Measurements from ENCODE around the gene NFIB.

The NFIB gene

DNA sequence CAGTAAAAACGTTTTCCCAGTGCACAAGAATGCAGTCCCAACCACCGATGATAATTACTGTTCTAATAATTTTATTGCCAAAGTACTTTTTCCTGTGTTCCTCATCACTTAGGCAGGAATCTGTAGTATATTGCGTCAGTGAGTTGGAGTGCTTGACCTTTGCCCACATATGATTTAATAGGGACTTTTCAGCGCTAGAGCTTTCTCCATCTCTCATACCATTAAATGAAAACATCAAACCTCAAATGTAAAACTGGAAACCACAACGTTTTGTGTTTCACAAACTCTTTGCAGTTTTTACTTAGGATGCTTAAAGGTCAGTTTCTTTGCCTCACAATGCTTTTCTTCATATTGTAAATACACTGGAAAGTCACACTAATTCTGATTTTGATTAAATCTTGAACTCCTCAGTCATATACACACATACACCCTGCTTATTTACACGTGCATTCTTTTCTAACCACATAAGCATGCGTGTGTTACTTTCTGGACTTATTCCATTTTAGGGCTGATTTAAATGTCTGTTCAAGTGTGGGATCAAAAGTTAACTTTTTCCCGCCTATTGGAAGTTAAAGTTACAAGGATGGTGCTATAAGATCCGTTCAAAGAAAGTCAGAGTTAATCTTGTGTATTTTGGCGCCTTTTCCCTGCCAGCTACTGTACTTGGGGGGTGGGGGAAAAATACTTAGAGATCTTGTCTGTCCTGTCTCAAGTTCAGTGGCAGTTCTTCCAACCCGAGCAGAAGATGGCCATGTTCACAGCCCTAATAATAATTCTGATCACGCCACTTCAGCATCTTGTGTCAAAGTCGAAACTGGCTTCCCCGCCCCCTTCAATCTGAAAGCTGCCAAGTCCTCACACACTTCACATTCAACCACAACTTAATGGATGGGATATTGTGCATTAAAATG is 6.6 kb upstream of the NFIB start:
- DNase-seq (ENCODE audit: low read depth in 2 of 2): peak; percentile 95 to 96

DNA sequence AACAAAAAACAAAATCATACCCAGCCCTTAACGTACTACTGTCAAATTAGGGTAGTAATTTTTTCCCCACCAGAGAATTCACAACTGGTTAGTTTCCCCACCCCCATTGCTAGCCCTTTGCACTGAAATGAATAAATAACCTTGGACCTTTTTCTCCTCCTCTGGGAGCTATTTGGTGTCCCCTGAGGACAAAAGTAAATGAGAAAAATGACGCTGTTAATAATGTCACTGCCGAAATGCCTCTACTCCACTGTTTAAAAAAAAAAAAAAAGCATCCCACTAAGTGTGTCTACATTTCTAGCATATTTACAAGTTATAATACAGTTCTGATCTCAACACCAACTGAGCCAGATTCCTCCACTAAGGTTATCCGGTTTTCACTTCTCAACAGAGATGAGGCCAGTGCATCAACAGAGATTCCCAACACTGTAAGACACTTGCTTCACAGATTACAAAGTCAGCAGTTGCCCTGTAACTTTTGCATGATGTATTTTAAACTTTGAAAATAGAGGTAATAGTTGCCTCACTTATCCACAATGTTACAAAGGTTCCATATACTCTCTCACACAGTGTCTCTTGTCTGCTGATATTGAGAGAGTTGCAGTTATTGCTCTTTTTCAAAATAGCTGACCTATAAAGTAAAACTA is 5.1 kb upstream of the NFIB start:
- no peak for DNase-seq (ENCODE audit: low read depth in 2 of 2)

DNA sequence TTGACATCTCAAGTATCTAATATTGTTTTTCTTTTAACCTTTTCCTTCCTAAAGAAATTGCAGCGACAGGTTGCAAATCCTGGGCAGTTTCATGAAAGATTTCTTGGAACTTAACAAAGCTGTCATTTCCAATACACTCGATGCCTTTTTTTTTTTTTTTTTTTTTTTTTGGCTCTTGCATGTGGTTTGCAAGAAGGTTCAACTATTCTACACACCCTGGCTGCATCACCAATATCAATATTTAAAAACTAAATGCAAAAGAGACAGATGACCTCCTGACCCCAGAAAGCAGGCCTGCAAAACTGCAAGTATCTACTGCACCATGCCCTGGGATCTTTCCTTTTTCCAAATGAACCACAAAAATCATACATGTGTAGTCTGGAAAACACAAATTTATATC is 4.4 kb upstream of the NFIB start:
- no peak for DNase-seq (ENCODE audit: low read depth in 2 of 2)

DNA sequence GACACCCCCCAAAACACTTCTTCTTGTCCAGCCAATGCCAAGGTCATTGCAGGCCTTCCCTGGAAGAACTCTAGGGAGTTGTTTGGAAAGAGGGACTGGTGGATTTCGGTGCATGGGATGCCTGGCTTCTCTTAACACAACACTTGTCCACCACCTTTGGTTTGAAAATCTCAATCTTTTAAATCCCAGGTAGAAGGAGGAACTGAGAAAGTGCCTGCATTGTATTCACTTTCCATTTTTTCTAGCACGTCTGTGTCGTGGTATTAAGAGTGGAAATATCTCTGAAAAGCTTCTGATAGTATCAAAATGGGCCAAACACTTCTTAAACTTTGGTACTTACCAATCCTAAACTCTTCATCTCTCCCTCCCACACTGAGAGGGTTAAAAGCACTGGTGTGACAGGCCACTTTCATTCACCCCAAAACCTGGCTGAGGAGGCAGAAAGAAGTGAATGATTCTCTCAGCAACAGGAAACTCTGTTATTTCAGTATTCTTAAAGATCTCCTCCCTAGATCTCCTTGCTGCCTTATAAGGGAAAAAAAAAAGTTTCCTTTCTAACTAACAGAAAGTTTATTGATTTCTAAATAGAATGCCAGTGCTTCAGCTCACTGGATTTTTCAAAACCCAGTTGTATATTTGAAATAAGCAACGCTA is 3.9 kb upstream of the NFIB start:
- DNase-seq (ENCODE audit: low read depth in 2 of 2): no peak

DNA sequence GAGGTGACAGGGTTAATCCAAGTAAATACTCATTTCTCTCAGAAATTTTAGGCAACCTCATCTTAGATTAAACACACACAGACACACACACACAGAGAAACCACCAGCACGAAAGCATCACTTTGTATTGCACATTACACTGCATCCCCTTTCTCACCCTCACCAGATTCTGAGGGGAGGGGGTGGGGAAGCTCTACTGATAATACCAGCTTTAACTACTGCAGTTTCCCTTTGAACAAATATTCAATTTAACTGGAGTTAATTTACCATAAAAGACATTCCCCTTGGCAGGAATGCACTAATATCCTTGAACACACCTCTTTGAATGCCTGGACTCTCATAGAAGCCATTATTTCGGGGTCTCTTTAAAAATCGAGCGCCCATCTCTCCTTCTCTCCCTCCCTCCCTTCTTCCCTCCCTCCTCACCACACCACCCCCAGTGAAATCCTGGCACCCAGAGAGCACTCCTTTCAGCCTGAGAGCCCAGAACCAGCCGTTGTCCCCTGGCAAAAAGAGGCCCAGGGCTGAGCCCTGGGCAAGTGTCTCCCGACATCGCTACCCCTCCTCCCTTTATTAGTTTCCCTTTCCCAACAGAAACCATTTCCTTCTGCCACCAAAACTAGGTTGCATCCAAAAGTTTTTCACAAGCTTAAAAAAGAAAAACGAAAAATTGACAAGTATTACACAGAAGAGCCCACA is 2.8 kb upstream of the NFIB start:
- no peak for DNase-seq (ENCODE audit: low read depth in 2 of 2)

DNA sequence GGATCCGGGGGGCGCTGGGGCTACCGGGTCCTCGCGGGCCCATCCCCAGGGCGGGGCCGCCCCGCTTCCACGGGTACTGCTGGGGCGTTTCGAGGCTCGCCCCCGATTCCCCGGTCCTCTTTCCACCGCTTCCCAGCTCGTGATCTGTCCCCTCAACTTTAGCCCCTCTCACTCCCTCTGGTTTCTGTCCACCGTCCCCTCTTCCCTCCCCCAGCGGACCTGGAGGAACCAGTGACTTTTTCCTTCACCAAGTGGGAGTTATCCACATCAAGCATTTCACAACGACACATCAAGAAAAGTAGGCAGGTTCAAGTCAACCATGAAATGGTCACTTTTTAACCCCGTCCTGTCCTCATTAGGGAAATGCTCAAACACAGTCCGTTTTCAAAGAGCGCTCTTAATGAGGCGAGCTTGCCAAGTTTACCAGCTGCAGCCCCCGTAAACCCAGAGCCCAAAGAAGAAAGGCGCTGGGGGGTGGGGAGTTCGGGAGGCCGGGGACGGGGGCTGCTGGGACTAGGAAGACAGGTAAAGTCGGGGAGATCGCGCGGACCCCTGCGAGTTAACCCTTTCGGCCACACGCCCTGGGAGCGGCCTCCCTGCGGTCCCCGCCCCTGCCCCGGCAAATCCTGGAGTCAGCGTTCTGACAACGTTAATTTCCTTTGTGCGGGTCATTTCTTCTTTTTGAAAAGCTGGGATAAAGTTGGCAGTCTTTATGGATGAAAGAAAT is 2.1 kb upstream of the NFIB start:
- no peak for DNase-seq (ENCODE audit: low read depth in 2 of 2)

DNA sequence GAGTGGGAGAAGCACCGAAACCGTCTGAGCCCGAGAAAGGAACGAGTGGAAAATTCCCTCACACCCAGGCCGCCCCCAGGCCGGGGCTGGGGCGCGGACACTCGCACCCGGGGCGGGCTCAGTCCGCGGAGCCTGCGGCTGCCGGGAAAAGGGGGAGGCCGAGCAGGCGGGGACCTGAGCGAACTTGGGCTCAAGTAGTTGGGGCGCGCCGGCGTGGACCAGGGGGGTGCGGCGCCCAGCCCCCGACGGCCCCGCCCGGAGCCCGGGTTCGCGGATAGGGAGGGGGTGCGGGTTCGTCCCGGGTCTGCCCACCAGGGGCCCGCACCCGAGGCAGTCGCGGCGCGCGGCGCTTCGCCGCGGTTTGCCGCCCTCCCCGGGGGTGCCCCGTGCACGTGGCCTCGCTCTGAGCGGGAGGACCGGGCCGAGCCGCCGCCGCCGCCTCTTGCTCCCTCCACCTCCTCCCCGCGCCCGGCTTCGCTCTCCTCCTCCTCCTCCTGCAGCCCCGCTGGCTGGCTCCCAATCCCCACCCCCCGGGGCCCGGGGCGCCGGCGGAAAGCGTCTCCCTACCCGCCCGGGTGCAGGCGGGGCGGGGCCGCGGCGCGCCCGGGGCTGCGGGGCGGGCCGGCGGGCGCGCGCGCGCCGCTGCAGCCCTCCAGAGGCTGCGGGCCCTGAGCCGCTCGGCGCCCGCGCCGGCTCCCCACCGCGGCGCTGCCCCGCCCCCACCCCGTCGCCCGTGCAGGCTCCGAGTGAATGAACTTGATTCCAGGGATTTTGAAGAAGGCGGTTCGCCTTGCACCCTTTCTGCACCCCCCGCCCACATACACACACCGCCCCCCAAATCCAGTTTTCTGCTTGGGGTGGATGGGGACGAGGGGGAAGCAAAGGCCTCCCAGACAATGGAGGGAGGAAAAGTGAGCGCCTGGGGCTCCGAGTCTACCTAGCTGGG is 1.3 kb upstream of the NFIB start:
- DNase-seq (ENCODE audit: low read depth in 2 of 2): peak; percentile 70 to 74

DNA sequence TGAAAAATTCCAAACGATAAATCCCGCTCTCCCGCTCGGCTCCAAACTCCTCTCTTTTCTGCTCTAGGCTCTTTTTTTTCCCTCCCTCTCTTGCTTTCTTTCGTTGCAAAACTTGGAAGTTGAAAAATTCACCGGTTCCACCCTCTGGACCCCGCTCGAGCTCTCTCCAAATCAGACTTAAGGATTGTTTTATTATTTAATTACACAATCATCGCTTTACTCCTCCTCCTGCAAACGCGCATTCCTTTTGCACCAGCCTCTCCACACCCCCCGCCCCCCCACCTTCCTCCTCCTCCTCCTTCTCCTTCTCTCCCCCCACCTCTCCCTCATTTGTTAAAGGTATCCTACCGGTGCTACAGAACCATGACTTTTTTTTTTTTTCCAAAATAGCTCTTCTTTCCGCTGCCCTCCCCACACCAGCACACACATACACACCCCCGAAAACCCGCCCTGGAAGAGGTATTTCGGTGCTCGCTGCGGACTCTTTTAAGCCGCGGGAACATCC is 535 bp upstream of the NFIB start:
- peak; percentile 70 to 71 for DNase-seq (ENCODE audit: low read depth in 2 of 2)

DNA sequence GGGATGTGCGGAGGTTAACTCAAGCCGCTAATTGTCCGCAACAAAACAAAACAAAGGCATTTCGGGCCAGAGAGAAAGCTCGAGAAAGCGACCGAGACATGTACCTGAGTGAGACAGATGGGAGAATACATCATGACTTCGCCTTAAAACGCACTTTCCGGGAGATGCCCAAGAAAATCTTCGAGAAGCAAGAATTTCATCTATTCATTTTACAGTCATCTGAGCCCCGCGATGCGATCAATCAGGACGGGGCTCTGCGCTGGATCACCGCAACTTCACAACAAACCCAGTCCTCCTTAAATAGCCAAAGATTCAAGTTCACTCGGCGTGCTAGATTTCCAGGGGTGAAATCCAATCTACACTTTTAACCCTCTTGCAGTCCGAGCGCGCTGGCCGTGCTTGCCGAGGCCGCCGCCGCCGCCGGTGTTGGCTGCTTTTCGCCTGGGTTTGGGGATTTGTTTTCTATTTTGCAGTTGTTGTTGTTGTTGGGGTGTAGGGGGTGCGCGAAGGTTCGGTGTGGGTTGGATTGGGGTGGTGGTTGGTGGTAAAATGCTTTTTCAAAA is 482 bp downstream of the NFIB start:
- DNase-seq (ENCODE audit: low read depth in 2 of 2): no peak

DNA sequence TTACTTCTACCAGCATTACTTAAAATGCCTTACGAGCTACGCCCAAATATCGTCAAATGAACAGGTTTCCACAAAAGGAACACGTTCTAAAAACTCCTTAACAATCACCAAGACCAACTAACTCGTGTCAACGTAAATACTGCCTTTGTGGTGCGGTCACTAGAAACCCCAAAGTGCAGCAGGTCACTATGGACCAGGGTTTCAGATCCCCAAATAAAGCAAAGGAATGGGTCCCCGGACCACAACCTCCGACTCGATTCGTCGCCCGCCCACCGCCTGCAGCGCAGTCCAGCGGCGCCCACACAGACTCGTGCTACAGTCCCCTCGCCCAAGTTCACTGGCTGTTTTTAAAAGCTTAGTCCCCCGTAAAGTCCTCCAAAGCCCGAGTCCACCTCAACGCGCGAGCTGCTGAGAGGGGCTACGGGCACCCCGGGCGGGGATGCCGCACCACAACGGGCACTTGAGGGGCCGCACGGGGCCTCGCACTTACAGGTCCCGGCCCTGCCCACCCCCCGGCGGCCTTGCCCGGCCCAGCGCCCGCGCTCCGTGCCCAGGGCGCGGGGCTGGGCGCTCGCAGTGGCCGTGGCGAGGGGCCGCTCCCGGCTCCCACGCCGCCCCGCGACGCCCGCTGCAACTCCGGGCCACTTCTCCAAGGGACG is 1.1 kb downstream of the NFIB start:
- no peak for DNase-seq (ENCODE audit: low read depth in 2 of 2)

DNA sequence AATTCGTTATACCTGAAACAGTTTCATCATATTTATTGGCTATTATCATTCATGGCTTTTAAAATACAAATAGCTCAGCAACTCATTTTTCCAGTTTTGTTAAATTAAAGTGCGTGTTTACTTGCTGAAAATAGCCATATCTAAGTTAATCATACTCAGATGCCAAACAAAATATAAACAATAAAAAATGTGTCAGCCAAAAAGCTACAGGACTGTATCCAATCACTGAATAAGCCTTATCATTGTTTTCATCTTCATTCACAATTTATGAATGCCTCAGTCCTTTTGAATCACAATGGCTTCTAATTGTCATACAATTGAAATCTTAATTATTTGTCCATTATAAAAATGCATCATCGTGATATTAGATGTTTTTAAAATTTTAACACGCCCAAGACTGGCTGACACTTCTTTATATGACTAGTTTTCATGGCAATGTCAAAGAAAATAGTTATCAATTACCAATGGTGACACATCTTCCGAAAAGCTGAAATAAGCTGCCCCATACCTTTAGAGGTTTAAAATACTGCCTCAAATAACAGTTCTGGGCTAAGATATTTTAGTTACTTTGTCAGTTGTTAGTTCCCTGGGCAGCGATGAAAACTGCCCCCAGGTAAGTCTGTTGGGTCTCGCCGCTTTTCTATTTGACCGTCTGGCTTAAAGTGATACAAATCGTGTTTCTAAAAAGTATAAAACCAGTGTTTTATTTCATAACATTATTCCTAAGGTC is 1.8 kb downstream of the NFIB start:
- no peak for DNase-seq (ENCODE audit: low read depth in 2 of 2)

DNA sequence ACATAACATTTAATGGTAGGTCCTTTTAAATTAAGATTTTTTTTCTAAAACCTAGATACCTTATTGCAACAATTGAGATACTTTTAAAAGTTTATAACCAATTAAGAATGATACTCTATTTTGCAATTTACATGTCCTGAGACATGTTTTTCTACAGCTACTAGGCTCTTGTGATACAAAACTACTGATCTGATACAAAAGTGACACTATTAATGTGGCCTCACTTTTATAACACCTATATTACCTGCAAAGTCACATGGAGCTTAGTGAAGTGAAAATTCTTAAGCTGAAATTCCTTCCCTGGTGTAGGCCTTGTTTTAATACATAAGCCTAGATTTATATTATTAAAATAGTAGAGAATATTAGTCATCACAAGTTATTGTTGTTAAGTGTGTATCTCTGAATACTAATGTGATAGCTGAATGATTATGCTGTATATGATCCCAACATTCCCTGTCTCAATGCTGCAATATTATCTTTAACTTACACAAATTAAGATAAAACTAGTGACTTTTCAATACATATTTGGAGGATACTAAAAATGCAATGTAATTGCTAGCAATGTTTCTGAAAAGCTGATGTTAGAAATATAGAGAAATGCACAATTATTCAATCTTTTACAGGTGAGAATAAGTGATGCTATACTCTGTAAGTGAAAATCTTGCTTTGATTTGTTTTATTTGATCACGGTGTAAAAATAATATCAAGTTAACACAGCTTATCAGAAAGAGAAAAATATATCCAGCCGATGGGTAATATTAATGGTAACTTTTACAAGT is 2.6 kb downstream of the NFIB start:
- no peak for DNase-seq (ENCODE audit: low read depth in 2 of 2)

DNA sequence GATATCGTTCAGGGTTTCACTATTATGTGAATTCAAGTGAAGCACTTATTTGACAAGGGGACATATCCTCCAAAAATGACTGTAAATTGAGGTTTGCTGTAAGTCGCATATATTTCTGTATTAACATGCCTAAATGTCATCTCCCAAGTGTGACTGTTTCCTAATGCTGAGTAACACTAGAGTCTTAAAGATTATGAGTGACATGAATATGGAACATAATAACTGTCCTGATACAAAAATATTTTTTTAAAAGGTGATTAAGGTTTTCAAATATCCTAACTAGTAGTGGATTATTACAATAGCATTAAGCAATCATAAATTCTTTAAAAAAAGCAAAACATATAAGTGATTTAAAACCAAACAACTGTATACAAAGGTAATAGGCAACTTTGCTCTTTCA is 3.6 kb downstream of the NFIB start:
- no peak for DNase-seq (ENCODE audit: low read depth in 2 of 2)

DNA sequence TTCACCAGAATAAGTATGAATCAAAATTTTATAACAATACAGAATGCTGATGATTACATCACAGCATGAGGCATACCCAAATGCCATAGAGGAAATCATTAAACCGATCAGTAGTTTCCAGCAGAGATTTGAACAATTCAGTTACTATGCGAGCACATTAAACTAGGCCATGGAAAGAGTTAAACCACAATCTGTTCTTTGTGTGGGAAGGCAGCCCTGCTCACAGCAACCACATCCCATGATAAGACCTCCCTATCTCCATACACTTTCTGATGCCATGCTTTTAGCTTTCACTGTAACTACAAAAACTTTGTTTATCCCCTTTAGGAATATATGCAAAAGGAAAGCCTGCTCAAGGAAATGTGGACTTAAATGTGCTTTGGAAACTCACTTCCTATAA is 4.5 kb downstream of the NFIB start:
- DNase-seq (ENCODE audit: low read depth in 2 of 2): no peak

DNA sequence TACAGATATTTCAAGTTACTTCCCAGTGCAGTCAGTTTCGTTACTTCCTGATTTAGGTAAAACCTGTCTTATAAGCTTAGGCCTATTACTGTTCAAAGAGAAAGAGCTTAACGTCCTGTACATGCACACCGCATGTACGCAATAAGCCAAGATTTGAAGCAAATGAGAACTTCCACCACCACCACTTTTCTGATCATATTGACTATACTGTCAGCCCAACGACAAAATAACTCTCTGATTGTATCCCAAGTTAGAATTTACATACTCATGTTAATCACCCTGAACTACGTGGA is 5.1 kb downstream of the NFIB start:
- DNase-seq (ENCODE audit: low read depth in 2 of 2): no peak

DNA sequence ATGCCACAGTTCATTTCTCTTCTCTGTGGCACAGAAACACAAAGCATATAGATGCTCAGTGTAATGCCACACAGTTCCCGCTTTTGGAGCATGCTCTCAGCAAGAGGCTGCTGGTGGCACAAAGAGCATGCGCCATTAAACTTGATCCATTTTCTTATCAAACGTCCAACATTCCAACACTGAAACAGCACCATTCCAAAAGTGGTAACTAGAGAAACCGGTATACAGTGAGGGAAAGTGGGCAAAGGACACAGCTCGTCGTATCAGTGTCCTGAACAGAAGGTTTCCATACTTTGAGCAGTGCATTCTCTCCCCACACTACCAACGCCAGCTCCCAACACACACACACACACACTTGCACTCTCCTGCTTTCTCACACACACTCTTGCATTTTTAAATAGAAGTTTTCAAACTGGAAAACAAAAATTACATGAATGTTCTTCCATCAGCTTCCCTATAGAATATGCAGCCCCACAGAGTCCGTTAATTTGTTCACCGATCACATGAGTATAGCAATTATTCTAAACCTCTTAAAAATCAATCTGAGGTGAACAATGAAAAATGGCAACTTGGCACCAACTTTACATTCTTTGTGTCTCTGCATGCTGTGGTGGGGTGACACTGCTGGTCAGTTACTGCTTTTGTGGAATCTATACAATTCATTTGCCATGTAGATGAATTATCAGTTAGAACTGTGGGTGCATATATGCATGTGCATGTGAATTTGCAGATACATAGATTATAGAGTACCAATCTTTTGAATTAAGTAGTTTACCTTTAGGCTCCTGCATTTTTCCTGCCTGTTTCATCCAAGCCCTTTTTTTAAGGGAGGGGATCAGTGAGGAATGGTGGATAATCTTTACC is 5.7 kb downstream of the NFIB start:
- no peak for DNase-seq (ENCODE audit: low read depth in 2 of 2)

Data from fibroblast of skin of left biceps (primary cell).